T-cell (primary cell): ENCODE measurements around the gene PEAK1. TPM values are rescaled to one million over a fixed set of nuclear protein-coding genes. Genes with fewer than 3 reads are reported as not detected.
A peak's percentile ranks its signal among the peaks of the same experiment; 100 is the strongest.

Source experiments
- ATAC-seq, 4 experiments: fragments of 200-7000 bp in 3 of 4; fragments of 150-1000 bp in 1 of 4; cut with Tn5 transposase; replicated peaks in 1 of 4; 1 replicate in 3 of 4; 2 replicates in 1 of 4; pipeline ENCODE4 v1.10.0; 2021; ENCODE audit warnings: moderate library complexity in 3 of 4, mild to moderate bottlenecking in 2 of 4, moderate number of reproducible peaks in 1 of 4
- CTCF ChIA-PET, 2 donors: fragments of 300-600 bp; sonication (Branson Sonifier 250); formaldehyde crosslinking; loops; one replicate each; lab custom pipeline; 2022; ENCODE audit warnings: antibody characterized with exemption in 2 of 2; lab: Charles Lee
- POLR2A ChIA-PET, 2 donors: fragments of 300-600 bp; sonication (Branson Sonifier 250); formaldehyde crosslinking; loops; one replicate each; lab custom pipeline; 2022; ENCODE audit warnings: antibody characterized with exemption in 2 of 2; lab: Charles Lee
- DNase-seq, 35 experiments: peaks; one replicate each; pipeline versions ENCODE4 v3.0.0 to v3.0.0-alpha.2; 2013 to 2023
- H3K27ac ChIP-seq: one replicate; pipeline ENCODE4 v1.5.1; 2013; ENCODE audit warnings: low read length
- H3K27me3 ChIP-seq, 2 experiments: replicated peaks in 1 of 2; 1 replicate in 1 of 2; 2 replicates in 1 of 2; pipeline versions ENCODE4 v1.6.1 to v1.7.0; 2013; ENCODE audit warnings: low read length in 1 of 2, mixed read lengths in 1 of 2; ENCODE audit not compliant: control insufficient read depth in 2 of 2, insufficient read depth in 2 of 2; ENCODE audit errors: extremely low read depth in 1 of 2
- H3K36me3 ChIP-seq, 2 donors: 1 replicate in 1 of 2; 2 replicates in 1 of 2; pipeline versions ENCODE4 v1.6.1 to v1.7.0; 2013; ENCODE audit warnings: low read length in 1 of 2; ENCODE audit not compliant: control insufficient read depth in 2 of 2, insufficient read depth in 1 of 2; ENCODE audit errors: extremely low read depth in 1 of 2
- H3K4me1 ChIP-seq, 2 experiments: 1 replicate in 1 of 2; 2 replicates in 1 of 2; pipeline versions ENCODE4 v1.6.1 to v1.7.0; 2013; ENCODE audit warnings: low read length in 2 of 2, mixed read lengths in 1 of 2; ENCODE audit not compliant: insufficient read depth in 2 of 2, control insufficient read depth in 1 of 2; ENCODE audit errors: extremely low read depth in 1 of 2
- H3K4me3 ChIP-seq, 2 donors: 1 replicate in 1 of 2; 2 replicates in 1 of 2; pipeline versions ENCODE4 v1.5.1 to v1.7.0; 2013; ENCODE audit warnings: mild to moderate bottlenecking in 2 of 2, low read length in 1 of 2, moderate library complexity in 1 of 2; ENCODE audit not compliant: control insufficient read depth in 1 of 2; ENCODE audit errors: extremely low read depth in 1 of 2
- H3K9me3 ChIP-seq: 2 replicates; pipeline ENCODE4 v1.7.0; 2013
- H3K27ac Mint-ChIP-seq, 2 donors: one replicate each; pipeline ENCODE4 v1.8.0; 2020 to 2021; ENCODE audit warnings: mild to moderate bottlenecking in 2 of 2, mixed read lengths in 2 of 2
- H3K27me3 Mint-ChIP-seq, 2 donors: one replicate each; pipeline ENCODE4 v1.8.0; 2021 to 2022; ENCODE audit warnings: mixed read lengths in 2 of 2
- H3K36me3 Mint-ChIP-seq: one replicate; pipeline ENCODE4 v1.8.0; 2021; ENCODE audit warnings: mixed read lengths
- H3K4me1 Mint-ChIP-seq, 3 donors: one replicate each; pipeline ENCODE4 v1.8.0; 2020 to 2022; ENCODE audit warnings: mixed read lengths in 3 of 3, mild to moderate bottlenecking in 1 of 3
- H3K4me3 Mint-ChIP-seq, 3 donors: one replicate each; pipeline ENCODE4 v1.8.0; 2020 to 2022; ENCODE audit warnings: mild to moderate bottlenecking in 3 of 3, mixed read lengths in 3 of 3, moderate library complexity in 3 of 3
- H3K9me3 Mint-ChIP-seq, 3 donors: one replicate each; pipeline ENCODE4 v1.8.0; 2020 to 2022; ENCODE audit warnings: mixed read lengths in 3 of 3
- WGBS: methylation state at CpG from one replicate; pipeline ENCODE4 v1.1.5; 2013; ENCODE audit warnings: missing lambda C conversion rate; ENCODE audit not compliant: insufficient coverage; 5-methylcytosine and 5-hydroxymethylcytosine counted together
- total RNA-seq, 35 experiments: library from RNA in 6 of 35; stranded (reverse) in 6 of 35; fragments of 120-200 nt in 1 of 35; gene quantifications; one replicate each; pipeline versions ENCODE4 v1.2.1 to v1.2.4 and lab custom pipeline; 2013 to 2026

Gene PEAK1, protein sequence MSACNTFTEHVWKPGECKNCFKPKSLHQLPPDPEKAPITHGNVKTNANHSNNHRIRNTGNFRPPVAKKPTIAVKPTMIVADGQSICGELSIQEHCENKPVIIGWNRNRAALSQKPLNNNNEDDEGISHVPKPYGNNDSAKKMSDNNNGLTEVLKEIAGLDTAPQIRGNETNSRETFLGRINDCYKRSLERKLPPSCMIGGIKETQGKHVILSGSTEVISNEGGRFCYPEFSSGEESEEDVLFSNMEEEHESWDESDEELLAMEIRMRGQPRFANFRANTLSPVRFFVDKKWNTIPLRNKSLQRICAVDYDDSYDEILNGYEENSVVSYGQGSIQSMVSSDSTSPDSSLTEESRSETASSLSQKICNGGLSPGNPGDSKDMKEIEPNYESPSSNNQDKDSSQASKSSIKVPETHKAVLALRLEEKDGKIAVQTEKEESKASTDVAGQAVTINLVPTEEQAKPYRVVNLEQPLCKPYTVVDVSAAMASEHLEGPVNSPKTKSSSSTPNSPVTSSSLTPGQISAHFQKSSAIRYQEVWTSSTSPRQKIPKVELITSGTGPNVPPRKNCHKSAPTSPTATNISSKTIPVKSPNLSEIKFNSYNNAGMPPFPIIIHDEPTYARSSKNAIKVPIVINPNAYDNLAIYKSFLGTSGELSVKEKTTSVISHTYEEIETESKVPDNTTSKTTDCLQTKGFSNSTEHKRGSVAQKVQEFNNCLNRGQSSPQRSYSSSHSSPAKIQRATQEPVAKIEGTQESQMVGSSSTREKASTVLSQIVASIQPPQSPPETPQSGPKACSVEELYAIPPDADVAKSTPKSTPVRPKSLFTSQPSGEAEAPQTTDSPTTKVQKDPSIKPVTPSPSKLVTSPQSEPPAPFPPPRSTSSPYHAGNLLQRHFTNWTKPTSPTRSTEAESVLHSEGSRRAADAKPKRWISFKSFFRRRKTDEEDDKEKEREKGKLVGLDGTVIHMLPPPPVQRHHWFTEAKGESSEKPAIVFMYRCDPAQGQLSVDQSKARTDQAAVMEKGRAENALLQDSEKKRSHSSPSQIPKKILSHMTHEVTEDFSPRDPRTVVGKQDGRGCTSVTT (N-terminal part only)
- total RNA-seq = 10 to 100 TPM in 3 of 5 donors, 1 to 10 TPM in 2; 9.4 to 17.7 (median 10.9) TPM
- 10.3 TPM for total RNA-seq (2013)
- 12.3 to 95.4 (median 28.0) reads per million in 29 experiments for total RNA-seq (lab: John Stamatoyannopoulos, UW)

GRCh38 chr15:77419836-77420609 is at the start of gene PEAK1:
Gene PEAK1 (minus strand): TSS chr15:77420104. CDS start chr15:77181926, 238,178 bp downstream.
- Histone ChIP-seq H3K36me3 (peaks cover 0 to 3% of the 10 kb centered on the region in 2 donors), H3K4me3 (peak within 1 kb of the TSS; percentile 77 to 92), H3K9me3 (no peaks in the 10 kb centered on the region), H3K27ac (peak within 1 kb of the TSS; percentile 90), H3K4me1 (peaks cover 17 to 19% of the 10 kb centered on the region in 2 experiments), H3K27me3 (peaks cover 0 to 3% of the 10 kb centered on the region in 2 experiments)
- ATAC-seq = peak; percentile 97 to 99 (median 98)
- no peaks in the 10 kb centered on the region for H3K9me3 Mint-ChIP-seq
- ChIA-PET CTCF (interaction anchor here (0.6 to 1.3 kb wide), 4 partner anchors 398 to 1578 kb away, joined by 3 to 6 read pairs (median 4); no protein-coding TSS in a partner anchor), POLR2A (interaction anchor here (0.7 to 0.8 kb wide), 2 partner anchors 100 to 363 kb away, joined by 3 to 5 read pairs; no protein-coding TSS in a partner anchor)
- no peaks in the 10 kb centered on the region for H3K27me3 Mint-ChIP-seq
- peaks cover 1% of the 10 kb centered on the region for H3K36me3 Mint-ChIP-seq
- H3K27ac Mint-ChIP-seq = peak within 1 kb of the TSS; percentile 98 to 99
- peaks cover 40 to 49% (median 45%) of the 10 kb centered on the region in 3 donors for H3K4me1 Mint-ChIP-seq
- peak; percentile 97 to 100 (median 100) for DNase-seq
- H3K4me3 Mint-ChIP-seq = peak within 1 kb of the TSS; percentile 90 to 98 (median 97)
- under 1% methylated on average over 92 of the region's 92 CpGs for WGBS

DNA sequence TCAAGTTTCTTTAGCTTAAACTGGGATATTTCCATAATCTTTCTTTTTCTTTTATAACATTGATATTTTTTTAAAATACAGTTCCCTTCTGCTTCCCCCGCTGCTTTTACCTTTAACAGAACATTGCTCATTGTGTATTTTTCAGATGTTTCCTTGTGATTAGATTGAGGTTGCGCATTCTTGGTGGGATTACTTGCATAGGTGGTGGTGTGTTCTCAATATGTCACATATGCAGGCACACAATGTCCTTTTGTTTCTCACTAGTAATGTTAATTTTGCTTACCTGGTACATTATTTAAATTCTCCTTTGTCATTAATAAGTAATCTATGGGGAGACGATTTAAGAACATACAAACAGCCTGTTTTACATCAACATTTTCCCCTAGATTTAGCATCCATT is 49.0 kb upstream of the PEAK1 start:
- Histone ChIP-seq H3K27me3 (no peaks in the 10 kb centered on the region), H3K36me3 (peaks cover 0 to 46% of the 10 kb centered on the region in 2 donors), H3K9me3 (no peaks in the 10 kb centered on the region), H3K4me3 (no peak overlapping the region), H3K4me1 (no peaks in the 10 kb centered on the region), H3K27ac (no peak overlapping the region)
- POLR2A ChIA-PET = no interaction called here
- H3K36me3 Mint-ChIP-seq = peaks cover 47% of the 10 kb centered on the region
- H3K4me3 Mint-ChIP-seq = no peak overlapping the region
- ATAC-seq = no peak
- no peak for DNase-seq
- no peaks in the 10 kb centered on the region for H3K4me1 Mint-ChIP-seq
- no peaks in the 10 kb centered on the region for H3K9me3 Mint-ChIP-seq
- no CpG with 5 or more reads among the region's 3 CpGs for WGBS
- no peaks in the 10 kb centered on the region for H3K27me3 Mint-ChIP-seq
- H3K27ac Mint-ChIP-seq = no peak overlapping the region
- CTCF ChIA-PET = no interaction called here

DNA sequence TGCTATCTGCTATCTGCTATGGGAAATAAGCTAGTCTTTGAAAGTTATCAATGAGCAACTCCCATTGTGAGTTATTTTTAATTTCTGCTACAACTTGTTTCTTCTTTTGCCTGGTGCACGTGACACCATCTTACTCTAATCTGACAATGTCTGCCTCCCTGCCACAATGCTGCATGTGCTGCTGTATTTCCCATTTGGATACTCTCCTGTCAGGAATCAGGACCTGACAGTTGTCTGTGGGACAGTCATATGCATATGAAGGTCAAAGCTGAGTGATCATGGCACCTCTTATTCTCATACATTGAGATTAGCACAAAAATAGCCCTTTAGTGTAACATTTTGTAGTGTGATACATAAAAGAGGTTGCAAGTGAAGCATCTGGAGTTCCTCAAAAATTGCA is 46.6 kb upstream of the PEAK1 start:
- no peaks in the 10 kb centered on the region for H3K4me1 ChIP-seq
- no peaks in the 10 kb centered on the region for H3K27me3 ChIP-seq
- DNase-seq (no peak), ATAC-seq (no peak)
- H3K4me1 Mint-ChIP-seq = no peaks in the 10 kb centered on the region
- no CpG with 5 or more reads among the region's 1 CpG for WGBS
- no peaks in the 10 kb centered on the region for H3K27me3 Mint-ChIP-seq
- no peak overlapping the region for H3K4me3 Mint-ChIP-seq
- H3K36me3 Mint-ChIP-seq = peaks cover 31% of the 10 kb centered on the region
- ChIA-PET POLR2A (interaction anchor here in 1 of 2 donors (0.6 kb wide), 1 partner anchor 246 kb away, joined by 7 read pairs; no protein-coding TSS in a partner anchor), CTCF (no interaction called here)
- H3K27ac ChIP-seq = no peak overlapping the region
- H3K4me3 ChIP-seq = no peak overlapping the region
- H3K9me3 ChIP-seq = no peaks in the 10 kb centered on the region
- H3K27ac Mint-ChIP-seq = no peak overlapping the region
- H3K36me3 ChIP-seq = peaks cover 2 to 45% of the 10 kb centered on the region in 2 donors
- H3K9me3 Mint-ChIP-seq = no peaks in the 10 kb centered on the region

DNA sequence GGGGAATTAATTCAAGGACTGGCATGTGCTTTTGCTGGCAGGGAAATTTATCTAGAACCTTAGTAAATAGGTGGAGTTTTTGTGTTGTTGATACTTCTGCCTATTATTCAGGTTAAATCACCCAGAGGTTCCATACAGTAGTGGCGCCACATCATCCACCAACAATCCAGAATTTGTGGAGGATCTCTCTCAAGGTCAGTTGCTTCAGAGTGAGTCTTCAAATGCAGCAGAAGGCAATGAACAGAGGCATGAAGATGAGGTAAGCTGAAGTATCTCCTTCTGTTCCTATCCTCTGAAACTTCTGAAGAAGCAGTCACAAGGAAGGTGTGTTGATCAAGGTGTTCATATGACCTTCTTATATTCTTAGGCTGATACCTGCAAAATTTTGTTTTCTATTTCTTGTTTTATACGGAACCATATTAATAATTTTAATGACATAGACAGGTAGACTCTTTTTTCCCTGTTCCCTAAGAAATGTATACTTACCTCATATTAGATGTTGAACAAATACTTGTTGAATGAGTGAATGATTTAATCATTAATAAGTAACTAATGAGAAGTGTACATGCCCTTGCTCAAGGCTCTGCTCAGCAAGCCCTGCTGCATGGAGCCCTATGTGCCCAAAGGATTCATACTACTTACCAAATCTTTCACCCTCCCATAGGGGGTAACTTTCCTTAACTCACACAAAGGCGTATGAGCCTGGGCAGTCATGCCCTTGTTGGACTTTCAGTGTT is 44.4 kb upstream of the PEAK1 start:
- Mint-ChIP-seq H3K27ac (no peak overlapping the region), H3K4me1 (peaks cover 0 to under 1% (median 0%) of the 10 kb centered on the region in 3 donors), H3K36me3 (peaks cover 39% of the 10 kb centered on the region), H3K27me3 (no peaks in the 10 kb centered on the region), H3K4me3 (no peak overlapping the region), H3K9me3 (no peaks in the 10 kb centered on the region)
- peaks cover 2 to 53% of the 10 kb centered on the region in 2 donors for H3K36me3 ChIP-seq
- H3K4me3 ChIP-seq = no peak overlapping the region
- H3K4me1 ChIP-seq = no peaks in the 10 kb centered on the region
- no peaks in the 10 kb centered on the region for H3K27me3 ChIP-seq
- no peaks in the 10 kb centered on the region for H3K9me3 ChIP-seq
- ATAC-seq = no peak
- ChIA-PET CTCF (no interaction called here), POLR2A (no interaction called here)
- WGBS = no CpG with 5 or more reads among the region's 3 CpGs
- no peak overlapping the region for H3K27ac ChIP-seq
- DNase-seq = no peak

GRCh38 chr15:77461486-77461885 is 41.6 kb upstream of the PEAK1 start:
- no peaks in the 10 kb centered on the region for H3K27me3 Mint-ChIP-seq
- ChIA-PET POLR2A (no interaction called here), CTCF (no interaction called here)
- no peak for ATAC-seq
- H3K4me3 Mint-ChIP-seq = no peak overlapping the region
- H3K36me3 Mint-ChIP-seq = peaks cover 25% of the 10 kb centered on the region
- peaks cover 2 to 42% of the 10 kb centered on the region in 2 donors for H3K36me3 ChIP-seq
- H3K4me1 Mint-ChIP-seq = peaks cover 15 to 19% (median 15%) of the 10 kb centered on the region in 3 donors
- H3K9me3 ChIP-seq = no peaks in the 10 kb centered on the region
- H3K27ac ChIP-seq = no peak overlapping the region
- no peaks in the 10 kb centered on the region for H3K9me3 Mint-ChIP-seq
- peaks cover 4 to 16% of the 10 kb centered on the region in 2 experiments for H3K4me1 ChIP-seq
- no peak for DNase-seq
- H3K27ac Mint-ChIP-seq = no peak overlapping the region
- no peaks in the 10 kb centered on the region for H3K27me3 ChIP-seq
- no peak overlapping the region for H3K4me3 ChIP-seq
